MCF 10A (cell line): ENCODE measurements around the gene AP3D1. TPM values are rescaled to one million over a fixed set of nuclear protein-coding genes. Genes with fewer than 3 reads are reported as not detected.
A peak's percentile ranks its signal among the peaks of the same experiment; 100 is the strongest.

Experiments used
- BruUV-seq: library from RNA; stranded (reverse); fragments of 400-500 nt; replicated peaks from 2 replicates; lab custom pipeline; 2021; lab: Mats Ljungman, UMichigan
- CTCF ChIA-PET: fragments of 300-600 bp; sonication (Branson Sonifier 250); formaldehyde crosslinking; extraction: SDS; loops from one replicate; lab custom pipeline; 2021; ENCODE audit warnings: antibody characterized with exemption, inconsistent platforms; lab: Yijun Ruan, JAX
- POLR2A ChIA-PET: fragments of 300-600, 350-650 bp; sonication (Branson Sonifier 250); formaldehyde crosslinking; extraction: SDS; loops from one replicate; lab custom pipeline; 2020; ENCODE audit warnings: antibody characterized with exemption, inconsistent platforms; lab: Yijun Ruan, JAX
- DNase-seq: peaks from one replicate; pipeline ENCODE4 v3.0.0-alpha.2; 2018; ENCODE audit not compliant: unreplicated experiment
- H3K27ac Mint-ChIP-seq: one replicate; pipeline ENCODE4 v1.8.0; 2022; ENCODE audit warnings: mild to moderate bottlenecking, low read depth, mixed read lengths; ENCODE audit not compliant: unreplicated experiment
- H3K27me3 Mint-ChIP-seq: one replicate; pipeline ENCODE4 v1.8.0; 2022; ENCODE audit warnings: mixed read lengths; ENCODE audit not compliant: insufficient read depth, unreplicated experiment
- H3K36me3 Mint-ChIP-seq: one replicate; pipeline ENCODE4 v1.8.0; 2022; ENCODE audit warnings: mild to moderate bottlenecking, moderate library complexity, mixed read lengths; ENCODE audit not compliant: insufficient read depth, unreplicated experiment
- H3K4me1 Mint-ChIP-seq: one replicate; pipeline ENCODE4 v1.8.0; 2022; ENCODE audit warnings: mixed read lengths; ENCODE audit not compliant: insufficient read depth, unreplicated experiment
- H3K4me3 Mint-ChIP-seq: one replicate; pipeline ENCODE4 v1.8.0; 2022; ENCODE audit warnings: mild to moderate bottlenecking, moderate library complexity, mixed read lengths; ENCODE audit not compliant: unreplicated experiment
- H3K9me3 Mint-ChIP-seq: one replicate; pipeline ENCODE4 v1.8.0; 2022; ENCODE audit warnings: mixed read lengths; ENCODE audit not compliant: unreplicated experiment
- CTCF ChIP-seq: fragments of 200-600 bp; IDR thresholded peaks from one replicate; pipeline ENCODE4 v1.8.0; 2022; ENCODE audit warnings: antibody characterized with exemption, mild to moderate bottlenecking; ENCODE audit not compliant: unreplicated experiment
- intact Hi-C: fragments of 100-400 bp; cut with micrococcal nuclease; formaldehyde crosslinking; loops from 2 replicates; pipeline ENCODE4 v1.14.1; 2022
- total RNA-seq: library from RNA; stranded (reverse); gene quantifications from 2 replicates; pipeline ENCODE4 v1.2.3, GENCODE V29; 2022

Gene AP3D1
- total RNA-seq, 1 experiment from 2014 or later = 181 TPM

GRCh38 chr19:2167896-2168618 is 16.7 kb upstream of the AP3D1 start:
- intact Hi-C loops = loop anchor here (2.0 to 5.0 kb wide), 2 partner anchors 17 to 449 kb away; partner anchors contain the start of gene AP3D1
- POLR2A ChIA-PET = interaction anchor here (0.5 to 1.5 kb wide), 5 partner anchors 10 to 69 kb away, joined by 3 to 5 read pairs (median 4); no protein-coding TSS in a partner anchor
- H3K4me1 Mint-ChIP-seq = peaks cover 20% of the 10 kb centered on the region
- no peaks in the 10 kb centered on the region for H3K9me3 Mint-ChIP-seq
- BruUV-seq = TSS peak; percentile 98
- peak overlapping the region; percentile 96 for H3K27ac Mint-ChIP-seq
- DNase-seq = peak; percentile 51
- H3K4me3 Mint-ChIP-seq = peak overlapping the region; percentile 56
- H3K27me3 Mint-ChIP-seq = no peaks in the 10 kb centered on the region
- no peaks in the 10 kb centered on the region for H3K36me3 Mint-ChIP-seq
- no peak for TF ChIP-seq CTCF
- CTCF ChIA-PET = interaction anchor here (0.5 to 1.2 kb wide), 3 partner anchors 87 to 469 kb away, joined by 3 to 5 read pairs (median 3); no protein-coding TSS in a partner anchor

GRCh38 chr19:2166741-2167738 is 15.7 kb upstream of the AP3D1 start:
- DNase-seq = peak; percentile 86
- Mint-ChIP-seq H3K4me3 (peak overlapping the region; percentile 49), H3K36me3 (peaks cover 6% of the 10 kb centered on the region), H3K27ac (peak overlapping the region; percentile 16), H3K9me3 (no peaks in the 10 kb centered on the region), H3K4me1 (peaks cover 20% of the 10 kb centered on the region), H3K27me3 (no peaks in the 10 kb centered on the region)
- TSS peak; percentile 9 for BruUV-seq
- no peak for TF ChIP-seq CTCF
- ChIA-PET POLR2A (interaction anchor here (0.5 to 0.8 kb wide), 2 partner anchors 13 to 70 kb away, joined by 3 to 4 read pairs; no protein-coding TSS in a partner anchor), CTCF (interaction anchor here (0.5 to 0.9 kb wide), 3 partner anchors 21 to 449 kb away, joined by 3 to 5 read pairs (median 3); no protein-coding TSS in a partner anchor)
- intact Hi-C loops = loop anchor here (5.0 kb wide), 1 partner anchor 450 kb away; no protein-coding TSS in a partner anchor

GRCh38 chr19:2164020-2164998 is 12.9 kb upstream of the AP3D1 start:
- CTCF ChIA-PET = no interaction called here
- peak overlapping the region; percentile 66 for H3K27ac Mint-ChIP-seq
- no peak for DNase-seq
- no peak for TF ChIP-seq CTCF
- TSS peak; percentile 62 for BruUV-seq
- H3K4me1 Mint-ChIP-seq = peaks cover 20% of the 10 kb centered on the region
- H3K36me3 Mint-ChIP-seq = peaks cover 6% of the 10 kb centered on the region
- H3K27me3 Mint-ChIP-seq = no peaks in the 10 kb centered on the region
- peak overlapping the region; percentile 83 for H3K4me3 Mint-ChIP-seq
- POLR2A ChIA-PET = interaction anchor here (0.5 to 1.6 kb wide), 9 partner anchors 8 to 164 kb away, joined by 3 to 7 read pairs (median 4); partner anchors contain the start of gene LSM7
- H3K9me3 Mint-ChIP-seq = no peaks in the 10 kb centered on the region
- intact Hi-C loops = no loop called here
